HepG2 (cell line): ENCODE results near the gene LDLR. TPM values are rescaled to one million over a fixed set of nuclear protein-coding genes. Genes with fewer than 3 reads are reported as not detected.

ENCODE experiments used
- AKAP8 ChIP-seq: sonication (generic); formaldehyde crosslinking; IDR thresholded peaks from 2 replicates; pipeline ENCODE4 v1.5.1; 2020; ENCODE audit warnings: mild to moderate bottlenecking, missing genetic modification reagents
- ARID5B ChIP-seq: IDR thresholded peaks from 2 replicates; pipeline ENCODE4 v1.4.0; 2020; ENCODE audit warnings: mild to moderate bottlenecking, missing genetic modification reagents
- CEBPG ChIP-seq: IDR thresholded peaks from 2 replicates; pipeline ENCODE4 v1.6.1; 2016
- ELF1 ChIP-seq: sonication (generic); formaldehyde crosslinking; IDR thresholded peaks from 2 replicates; pipeline ENCODE4 v1.4.0; 2020; ENCODE audit warnings: missing genetic modification reagents
- MYPOP ChIP-seq: sonication (generic); formaldehyde crosslinking; IDR thresholded peaks from 2 replicates; pipeline ENCODE4 v1.8.1; 2023; ENCODE audit warnings: mild to moderate bottlenecking, moderate library complexity, missing genetic modification reagents
- NR2C2 ChIP-seq: sonication (generic); formaldehyde crosslinking; IDR thresholded peaks from 2 replicates; pipeline ENCODE4 v1.4.0; 2020; ENCODE audit warnings: missing genetic modification reagents, mild to moderate bottlenecking, moderate library complexity, borderline replicate concordance
- NR2F6 ChIP-seq, 2 experiments: IDR thresholded peaks; 2 replicates each; pipeline ENCODE4 v1.6.1; 2016; ENCODE audit warnings: antibody characterized with exemption in 1 of 2, mild to moderate bottlenecking in 1 of 2
- SOX13 ChIP-seq, 3 experiments: fragments of 450-650 bp in 1 of 3; sonication (generic) in 1 of 3; formaldehyde crosslinking in 1 of 3; IDR thresholded peaks in 2 of 3; conservative IDR thresholded peaks in 1 of 3; 2 replicates each; pipeline versions ENCODE4 v1.5.0 to v1.6.1; 2016 to 2020; ENCODE audit warnings: antibody characterized with exemption in 1 of 3, mild to moderate bottlenecking in 1 of 3, missing compliant biosample characterization in 1 of 3, missing genetic modification reagents in 1 of 3, moderate library complexity in 1 of 3
- SPEN ChIP-seq: sonication (generic); formaldehyde crosslinking; IDR thresholded peaks from 2 replicates; pipeline ENCODE4 v1.5.1; 2020; ENCODE audit warnings: low read depth, mild to moderate bottlenecking, missing genetic modification reagents
- ZMYM3 ChIP-seq: sonication (generic); formaldehyde crosslinking; IDR thresholded peaks from 2 replicates; pipeline ENCODE4 v1.5.1; 2020; ENCODE audit warnings: mild to moderate bottlenecking, missing genetic modification reagents
- ZNF260 ChIP-seq: sonication (generic); formaldehyde crosslinking; IDR thresholded peaks from 2 replicates; pipeline ENCODE4 v1.4.0; 2020; ENCODE audit warnings: missing genetic modification reagents, low read depth, mild to moderate bottlenecking, borderline replicate concordance
- ZSCAN12 ChIP-seq: sonication (generic); formaldehyde crosslinking; IDR thresholded peaks from 2 replicates; pipeline ENCODE4 v1.9.0; 2021; ENCODE audit warnings: mild to moderate bottlenecking, missing genetic modification reagents
- polyA plus RNA-seq, 8 experiments: library from polyadenylated mRNA; depleted of rRNA in 3 of 8; stranded (reverse) in 7 of 8; unstranded in 1 of 8; fragments of >200 nt; fragmentation: Illumina TruSeq in 4 of 8; extraction: Trizol in 4 of 8; gene quantifications; 2 replicates each; pipeline versions ENCODE4 v1.2.1 to v1.2.3, GENCODE V29; 2011 to 2016; ENCODE audit warnings: low read depth in 4 of 8, missing spikeins in 1 of 8, mixed read lengths in 1 of 8; ENCODE audit not compliant: insufficient read depth in 1 of 8
- total RNA-seq, 5 experiments: library from RNA; depleted of rRNA; stranded (reverse); fragments of >200 nt; fragmentation: Illumina TruSeq; extraction: Trizol; gene quantifications; 2 replicates each; pipeline ENCODE4 v1.2.3, GENCODE V29; 2016; ENCODE audit warnings: low read depth in 1 of 5
- TF ChIP-seq, protein P1 (sequence below): sonication (generic); formaldehyde crosslinking; conservative IDR thresholded peaks from 2 replicates; pipeline ENCODE4 v1.4.0; 2020; ENCODE audit warnings: mild to moderate bottlenecking, missing genetic modification reagents, moderate library complexity
- TF ChIP-seq, protein P2 (sequence below): sonication (generic); formaldehyde crosslinking; IDR thresholded peaks from 2 replicates; pipeline ENCODE4 v1.5.0; 2020; ENCODE audit warnings: mild to moderate bottlenecking, missing genetic modification reagents, moderate library complexity

LDLR gene
- total and polyA plus RNA-seq, 2 of the 13 experiments (the other 11 are each of a cell fraction or from before 2014, with no cell fraction given), result 51.6 to 92.5 TPM

DNA sequence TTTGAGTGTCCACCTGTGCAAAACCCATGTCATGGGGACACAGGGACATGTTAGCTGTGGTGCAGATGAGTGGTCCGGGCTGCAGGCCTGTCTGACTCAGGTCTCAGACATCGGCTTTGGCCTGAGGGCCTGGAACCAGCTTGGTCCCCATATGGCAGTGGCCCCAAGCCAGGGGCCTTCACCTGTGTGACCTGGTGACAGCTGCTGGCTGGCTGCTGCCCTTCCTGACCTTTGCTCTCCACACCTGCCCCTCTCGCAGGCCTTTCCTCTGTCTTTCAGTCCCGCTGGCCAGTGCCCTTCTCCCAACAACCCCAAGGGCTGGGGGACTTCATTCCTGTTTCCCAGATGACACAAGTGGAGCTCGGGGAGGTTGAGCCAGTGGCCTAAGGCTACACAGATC, 22.9 kb upstream of the LDLR start (continued):
- TF ChIP-seq, protein P1, sequence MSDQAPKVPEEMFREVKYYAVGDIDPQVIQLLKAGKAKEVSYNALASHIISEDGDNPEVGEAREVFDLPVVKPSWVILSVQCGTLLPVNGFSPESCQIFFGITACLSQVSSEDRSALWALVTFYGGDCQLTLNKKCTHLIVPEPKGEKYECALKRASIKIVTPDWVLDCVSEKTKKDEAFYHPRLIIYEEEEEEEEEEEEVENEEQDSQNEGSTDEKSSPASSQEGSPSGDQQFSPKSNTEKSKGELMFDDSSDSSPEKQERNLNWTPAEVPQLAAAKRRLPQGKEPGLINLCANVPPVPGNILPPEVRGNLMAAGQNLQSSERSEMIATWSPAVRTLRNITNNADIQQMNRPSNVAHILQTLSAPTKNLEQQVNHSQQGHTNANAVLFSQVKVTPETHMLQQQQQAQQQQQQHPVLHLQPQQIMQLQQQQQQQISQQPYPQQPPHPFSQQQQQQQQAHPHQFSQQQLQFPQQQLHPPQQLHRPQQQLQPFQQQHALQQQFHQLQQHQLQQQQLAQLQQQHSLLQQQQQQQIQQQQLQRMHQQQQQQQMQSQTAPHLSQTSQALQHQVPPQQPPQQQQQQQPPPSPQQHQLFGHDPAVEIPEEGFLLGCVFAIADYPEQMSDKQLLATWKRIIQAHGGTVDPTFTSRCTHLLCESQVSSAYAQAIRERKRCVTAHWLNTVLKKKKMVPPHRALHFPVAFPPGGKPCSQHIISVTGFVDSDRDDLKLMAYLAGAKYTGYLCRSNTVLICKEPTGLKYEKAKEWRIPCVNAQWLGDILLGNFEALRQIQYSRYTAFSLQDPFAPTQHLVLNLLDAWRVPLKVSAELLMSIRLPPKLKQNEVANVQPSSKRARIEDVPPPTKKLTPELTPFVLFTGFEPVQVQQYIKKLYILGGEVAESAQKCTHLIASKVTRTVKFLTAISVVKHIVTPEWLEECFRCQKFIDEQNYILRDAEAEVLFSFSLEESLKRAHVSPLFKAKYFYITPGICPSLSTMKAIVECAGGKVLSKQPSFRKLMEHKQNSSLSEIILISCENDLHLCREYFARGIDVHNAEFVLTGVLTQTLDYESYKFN (CRISPR knock-in tag), result peak; percentile 49
- TF ChIP-seq CEBPG (CRISPR knock-in tag), result no peak
- no peak for TF ChIP-seq SOX13 (IDR thresholded peaks at IDR 0.05)
- 0 out of 4 replicates have a peak, but pooled peaks of 1 of the 2 experiments have one; percentile 9 for TF ChIP-seq SOX13 (CRISPR knock-in tag; conservative IDR thresholded peaks at IDR 0.05 in 1 of 2, IDR thresholded peaks at IDR 0.05 in 1 of 2)
- peak; percentile 90 for TF ChIP-seq NR2F6 (IDR thresholded peaks at IDR 0.05)
- TF ChIP-seq NR2F6 (CRISPR knock-in tag; IDR thresholded peaks at IDR 0.05), result peak; percentile 95
- no peak for TF ChIP-seq ELF1 (CRISPR knock-in tag)
- 0 out of 2 replicates have a peak, but pooled peaks have one; percentile 40 for TF ChIP-seq ARID5B (CRISPR knock-in tag)
- TF ChIP-seq, protein P2, sequence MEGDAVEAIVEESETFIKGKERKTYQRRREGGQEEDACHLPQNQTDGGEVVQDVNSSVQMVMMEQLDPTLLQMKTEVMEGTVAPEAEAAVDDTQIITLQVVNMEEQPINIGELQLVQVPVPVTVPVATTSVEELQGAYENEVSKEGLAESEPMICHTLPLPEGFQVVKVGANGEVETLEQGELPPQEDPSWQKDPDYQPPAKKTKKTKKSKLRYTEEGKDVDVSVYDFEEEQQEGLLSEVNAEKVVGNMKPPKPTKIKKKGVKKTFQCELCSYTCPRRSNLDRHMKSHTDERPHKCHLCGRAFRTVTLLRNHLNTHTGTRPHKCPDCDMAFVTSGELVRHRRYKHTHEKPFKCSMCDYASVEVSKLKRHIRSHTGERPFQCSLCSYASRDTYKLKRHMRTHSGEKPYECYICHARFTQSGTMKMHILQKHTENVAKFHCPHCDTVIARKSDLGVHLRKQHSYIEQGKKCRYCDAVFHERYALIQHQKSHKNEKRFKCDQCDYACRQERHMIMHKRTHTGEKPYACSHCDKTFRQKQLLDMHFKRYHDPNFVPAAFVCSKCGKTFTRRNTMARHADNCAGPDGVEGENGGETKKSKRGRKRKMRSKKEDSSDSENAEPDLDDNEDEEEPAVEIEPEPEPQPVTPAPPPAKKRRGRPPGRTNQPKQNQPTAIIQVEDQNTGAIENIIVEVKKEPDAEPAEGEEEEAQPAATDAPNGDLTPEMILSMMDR (CRISPR knock-in tag), result no peak
- no peak for TF ChIP-seq MYPOP
- TF ChIP-seq SPEN, result peak; percentile 55; the same call in 1 of the 2 replicates
- peak; percentile 42; the same call in 1 of the 2 replicates for TF ChIP-seq NR2C2 (CRISPR knock-in tag)
- TF ChIP-seq AKAP8 (CRISPR knock-in tag), result 0 out of 2 replicates have a peak, but pooled peaks have one; percentile 25
- no peak; the same call in 1 of the 2 replicates for TF ChIP-seq ZMYM3 (CRISPR knock-in tag)
- no peak for TF ChIP-seq ZSCAN12 (CRISPR knock-in tag)
- no peak for TF ChIP-seq ZNF260
